GM21825 (cell line): ENCODE data around the gene CCDC134.

Experiments used
- ATAC-seq: cut with Tn5 transposase; IDR thresholded peaks from one replicate; pipeline ENCODE4 v1.9.1; 2021; ENCODE audit warnings: mild to moderate bottlenecking, moderate library complexity; ENCODE audit not compliant: unreplicated experiment

Gene CCDC134

GRCh38 chr22:41800348-41801146 is at the start of gene CCDC134:
CCDC134 (plus strand) TSS chr22:41800679; CDS start chr22:41808891, 8,212 bp downstream.
- peak; percentile 84 for ATAC-seq

- no peak for ATAC-seq
Observed at GRCh38 chr22:41752011-41752970, 48.2 kb upstream of the CCDC134 start.

- no peak for ATAC-seq
Observed at GRCh38 chr22:41753984-41754383, 46.5 kb upstream of the CCDC134 start.

- ATAC-seq, result no peak
Observed at GRCh38 chr22:41757502-41757901, 43.0 kb upstream of the CCDC134 start.

GRCh38 chr22:41758231-41758630 is 42.2 kb upstream of the CCDC134 start:
- no peak for ATAC-seq

- no peak for ATAC-seq
Observed at GRCh38 chr22:41762980-41763779, 37.3 kb upstream of the CCDC134 start.

- ATAC-seq, result no peak
Observed at GRCh38 chr22:41766476-41766875, 34.0 kb upstream of the CCDC134 start.

- no peak for ATAC-seq
Observed at GRCh38 chr22:41768430-41768829, 32.0 kb upstream of the CCDC134 start.

GRCh38 chr22:41770715-41771468 is 29.6 kb upstream of the CCDC134 start:
- no peak for ATAC-seq

- ATAC-seq, result no peak
Observed at GRCh38 chr22:41772198-41772597, 28.3 kb upstream of the CCDC134 start.

- ATAC-seq, result no peak
Observed at GRCh38 chr22:41772645-41773044, 27.8 kb upstream of the CCDC134 start.

- ATAC-seq, result no peak
Observed at GRCh38 chr22:41775338-41775737, 25.1 kb upstream of the CCDC134 start.

- ATAC-seq, result no peak
Observed at GRCh38 chr22:41775976-41776375, 24.5 kb upstream of the CCDC134 start.

GRCh38 chr22:41776381-41776780 is 24.1 kb upstream of the CCDC134 start:
- ATAC-seq, result no peak

- ATAC-seq, result no peak
Observed at GRCh38 chr22:41777749-41778425, 22.6 kb upstream of the CCDC134 start.

GRCh38 chr22:41779929-41780505 is 20.5 kb upstream of the CCDC134 start:
- ATAC-seq, result no peak

GRCh38 chr22:41780746-41781505 is 19.6 kb upstream of the CCDC134 start:
- ATAC-seq, result peak; percentile 74

GRCh38 chr22:41781507-41781906 is 19.0 kb upstream of the CCDC134 start:
- ATAC-seq, result peak; percentile 16

- ATAC-seq, result no peak
Observed at GRCh38 chr22:41782316-41782715, 18.2 kb upstream of the CCDC134 start.
